RWPE1 (cell line): ENCODE measurements around the gene MYL10.

Experiments used
- CTCF ChIA-PET: fragments of 350-600 bp; sonication (Branson Sonifier 250); formaldehyde crosslinking; extraction: SDS; loops from one replicate; lab custom pipeline; 2021; lab: Yijun Ruan, JAX
- POLR2A ChIA-PET: fragments of 400-600 bp; formaldehyde crosslinking; extraction: SDS; loops from one replicate; lab custom pipeline; 2020; ENCODE audit warnings: antibody characterized with exemption; ENCODE audit not compliant: low non-redundant PET; lab: Yijun Ruan, JAX
- DNase-seq: peaks from one replicate; pipeline ENCODE4 v3.0.0; 2012; ENCODE audit warnings: low spot score
- H3K27ac ChIP-seq: fragments of 450-650 bp; 2 replicates; pipeline ENCODE4 v1.5.1; 2017
- TF ChIP-seq, protein P1 (sequence below): fragments of 450-650 bp; conservative IDR thresholded peaks from 2 replicates; pipeline ENCODE4 v1.5.1; 2017; ENCODE audit warnings: low read depth, mild to moderate bottlenecking

MYL10 gene

GRCh38 chr7:101618207-101618839, 10.8 kb downstream of the MYL10 start:
- TF ChIP-seq, protein P1, sequence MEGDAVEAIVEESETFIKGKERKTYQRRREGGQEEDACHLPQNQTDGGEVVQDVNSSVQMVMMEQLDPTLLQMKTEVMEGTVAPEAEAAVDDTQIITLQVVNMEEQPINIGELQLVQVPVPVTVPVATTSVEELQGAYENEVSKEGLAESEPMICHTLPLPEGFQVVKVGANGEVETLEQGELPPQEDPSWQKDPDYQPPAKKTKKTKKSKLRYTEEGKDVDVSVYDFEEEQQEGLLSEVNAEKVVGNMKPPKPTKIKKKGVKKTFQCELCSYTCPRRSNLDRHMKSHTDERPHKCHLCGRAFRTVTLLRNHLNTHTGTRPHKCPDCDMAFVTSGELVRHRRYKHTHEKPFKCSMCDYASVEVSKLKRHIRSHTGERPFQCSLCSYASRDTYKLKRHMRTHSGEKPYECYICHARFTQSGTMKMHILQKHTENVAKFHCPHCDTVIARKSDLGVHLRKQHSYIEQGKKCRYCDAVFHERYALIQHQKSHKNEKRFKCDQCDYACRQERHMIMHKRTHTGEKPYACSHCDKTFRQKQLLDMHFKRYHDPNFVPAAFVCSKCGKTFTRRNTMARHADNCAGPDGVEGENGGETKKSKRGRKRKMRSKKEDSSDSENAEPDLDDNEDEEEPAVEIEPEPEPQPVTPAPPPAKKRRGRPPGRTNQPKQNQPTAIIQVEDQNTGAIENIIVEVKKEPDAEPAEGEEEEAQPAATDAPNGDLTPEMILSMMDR: no peak
- H3K27ac ChIP-seq: peak overlapping the region; percentile 50
- DNase-seq: no peak
- ChIA-PET POLR2A (no interaction called here), CTCF (interaction anchor here (0.6 kb wide), 1 partner anchor 172 kb away, joined by 4 read pairs; no protein-coding TSS in a partner anchor)

GRCh38 chr7:101617451-101618206, 11.5 kb downstream of the MYL10 start:
- ChIA-PET CTCF (no interaction called here), POLR2A (no interaction called here)
- no peak for DNase-seq
- H3K27ac ChIP-seq: no peak overlapping the region; the same call in 1 of the 2 replicates
- TF ChIP-seq, protein P1: no peak

- ChIA-PET POLR2A (no interaction called here), CTCF (interaction anchor here (1.2 kb wide), 1 partner anchor 14 kb away, joined by 4 read pairs; no protein-coding TSS in a partner anchor)
- H3K27ac ChIP-seq: peak overlapping the region; percentile 52
- no peak for DNase-seq
- TF ChIP-seq, protein P1: no peak
These were observed 13.7 kb downstream of the MYL10 start for GRCh38 chr7:101615446-101615845.

DNA sequence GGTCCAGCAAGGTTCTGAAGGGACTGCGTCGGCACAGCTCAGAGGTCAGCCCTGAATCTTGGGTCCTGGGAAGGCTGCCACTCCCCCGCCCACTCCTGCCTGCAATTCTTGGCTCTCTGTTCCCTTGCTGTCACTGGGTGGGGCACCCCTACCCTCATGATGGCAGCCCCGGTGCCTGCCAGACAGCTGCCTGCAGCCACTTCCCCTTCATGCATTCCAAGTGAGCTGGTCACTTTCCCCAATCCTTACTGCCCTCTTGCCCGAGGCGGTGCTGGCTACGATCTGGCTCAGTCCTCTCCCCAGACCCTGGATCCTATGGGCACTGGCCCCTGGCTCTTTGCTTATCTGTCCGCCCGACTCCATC, 14.2 kb downstream of the MYL10 start:
- DNase-seq: peak; percentile 33
- POLR2A ChIA-PET: no interaction called here
- CTCF ChIA-PET: interaction anchor here (1.2 kb wide), 1 partner anchor 13 kb away, joined by 4 read pairs; no protein-coding TSS in a partner anchor
- peak overlapping the region; percentile 52 for H3K27ac ChIP-seq
- TF ChIP-seq, protein P1: no peak

GRCh38 chr7:101614098-101614938, 14.8 kb downstream of the MYL10 start:
- CTCF ChIA-PET: interaction anchor here (1.2 kb wide), 1 partner anchor 12 kb away, joined by 4 read pairs; no protein-coding TSS in a partner anchor
- H3K27ac ChIP-seq: peak overlapping the region; percentile 52
- TF ChIP-seq, protein P1: no peak
- POLR2A ChIA-PET: no interaction called here
- DNase-seq: no peak
